ENCODE measurements around the gene LAYN.

The LAYN gene

GRCh38 chr11:111548525-111548924, 8.0 kb downstream of the LAYN start:
- TF ChIP-seq CTCF (conservative IDR thresholded peaks at IDR 0.05; ENCODE audit: control insufficient read depth, insufficient read depth, low read depth, low read length): no peak
- H3K4me3 ChIP-seq (ENCODE audit: control insufficient read depth, low read depth, low read length): no peak overlapping the region
- no peak for DNase-seq (ENCODE audit: low read depth)

- no peak for TF ChIP-seq CTCF (conservative IDR thresholded peaks at IDR 0.05; ENCODE audit: control insufficient read depth, insufficient read depth, low read depth, low read length)
- H3K4me3 ChIP-seq (ENCODE audit: control insufficient read depth, low read depth, low read length): no peak overlapping the region
- no peak for DNase-seq (ENCODE audit: low read depth)
Observed at GRCh38 chr11:111549196-111549868, 8.8 kb downstream of the LAYN start.

- no peak for TF ChIP-seq CTCF (conservative IDR thresholded peaks at IDR 0.05; ENCODE audit: control insufficient read depth, insufficient read depth, low read depth, low read length)
- no peak for DNase-seq (ENCODE audit: low read depth)
- H3K4me3 ChIP-seq (ENCODE audit: control insufficient read depth, low read depth, low read length): no peak overlapping the region
Observed at GRCh38 chr11:111549869-111550203, 9.3 kb downstream of the LAYN start.

- no peak overlapping the region for H3K4me3 ChIP-seq (ENCODE audit: control insufficient read depth, low read depth, low read length)
- DNase-seq (ENCODE audit: low read depth): no peak
- TF ChIP-seq CTCF (conservative IDR thresholded peaks at IDR 0.05; ENCODE audit: control insufficient read depth, insufficient read depth, low read depth, low read length): no peak
Observed at GRCh38 chr11:111550258-111550657, 9.7 kb downstream of the LAYN start.

GRCh38 chr11:111554532-111554931, 14.0 kb downstream of the LAYN start:
- DNase-seq (ENCODE audit: low read depth): peak; percentile 55
- H3K4me3 ChIP-seq (ENCODE audit: control insufficient read depth, low read depth, low read length): no peak overlapping the region
- TF ChIP-seq CTCF (conservative IDR thresholded peaks at IDR 0.05; ENCODE audit: control insufficient read depth, insufficient read depth, low read depth, low read length): no peak

GRCh38 chr11:111555255-111555654, 14.7 kb downstream of the LAYN start:
- peak; percentile 76 for DNase-seq (ENCODE audit: low read depth)
- no peak for TF ChIP-seq CTCF (conservative IDR thresholded peaks at IDR 0.05; ENCODE audit: control insufficient read depth, insufficient read depth, low read depth, low read length)

More at GRCh38 chr11:111555255-111555654, 14.7 kb downstream of the LAYN start:
- no peak overlapping the region for H3K4me3 ChIP-seq (ENCODE audit: control insufficient read depth, low read depth, low read length)
